H9 (cell line): ENCODE measurements around the gene NCBP3. TPM values are rescaled to one million over a fixed set of nuclear protein-coding genes. Genes with fewer than 3 reads are reported as not detected.

Experiments
- DNase-seq: peaks from one replicate; pipeline ENCODE4 v3.0.0-alpha.2; 2017
- H2AFZ ChIP-seq: one replicate; pipeline ENCODE4 v1.6.1; 2013; ENCODE audit warnings: mild to moderate bottlenecking, low read length, control low read depth, moderate library complexity
- H2AK5ac ChIP-seq: 2 replicates; pipeline ENCODE4 v1.6.1; 2013; ENCODE audit warnings: low read length, control low read depth, mixed read lengths; ENCODE audit not compliant: insufficient read length
- H2BK120ac ChIP-seq: one replicate; pipeline ENCODE4 v1.6.1; 2013; ENCODE audit warnings: low read depth, mild to moderate bottlenecking, low read length, control low read depth, inconsistent platforms; ENCODE audit not compliant: poor library complexity, severe bottlenecking
- H2BK12ac ChIP-seq: 2 replicates; pipeline ENCODE4 v1.6.1; 2013; ENCODE audit warnings: low read length, control low read depth, mixed read lengths, low read depth; ENCODE audit not compliant: insufficient read length
- H2BK15ac ChIP-seq: 2 replicates; pipeline ENCODE4 v1.6.1; 2013; ENCODE audit warnings: low read depth, low read length, control low read depth
- H2BK20ac ChIP-seq: one replicate; pipeline ENCODE4 v1.6.1; 2013; ENCODE audit warnings: low read depth, mild to moderate bottlenecking, low read length, control low read depth, inconsistent platforms; ENCODE audit not compliant: poor library complexity, severe bottlenecking
- H2BK5ac ChIP-seq: 2 replicates; pipeline ENCODE4 v1.6.1; 2013; ENCODE audit warnings: low read length, control low read depth, mixed read lengths; ENCODE audit not compliant: insufficient read length
- H3K14ac ChIP-seq: 2 replicates; pipeline ENCODE4 v1.6.1; 2013; ENCODE audit warnings: low read length, control low read depth; ENCODE audit not compliant: insufficient read depth
- H3K18ac ChIP-seq: 2 replicates; pipeline ENCODE4 v1.6.1; 2013; ENCODE audit warnings: low read depth, mild to moderate bottlenecking, mixed read lengths, low read length, control low read depth; ENCODE audit not compliant: insufficient read length
- H3K23ac ChIP-seq: 2 replicates; pipeline ENCODE4 v1.6.1; 2013; ENCODE audit warnings: low read length, control low read depth, mixed read lengths, low read depth; ENCODE audit not compliant: insufficient read length
- H3K23me2 ChIP-seq: 2 replicates; pipeline ENCODE4 v1.6.1; 2013; ENCODE audit warnings: low read depth, mild to moderate bottlenecking, mixed read lengths, low read length, control low read depth; ENCODE audit not compliant: insufficient read length, poor library complexity, severe bottlenecking
- H3K27ac ChIP-seq: 2 replicates; pipeline ENCODE4 v1.5.1; 2013; ENCODE audit warnings: low read length, control low read depth, mixed read lengths, low read depth; ENCODE audit not compliant: insufficient read length
- H3K27me3 ChIP-seq: 2 replicates; pipeline ENCODE4 v1.6.1; 2013; ENCODE audit warnings: low read length, control low read depth, inconsistent platforms; ENCODE audit not compliant: insufficient read depth
- H3K4ac ChIP-seq: 2 replicates; pipeline ENCODE4 v1.6.1; 2013; ENCODE audit warnings: low read depth, mild to moderate bottlenecking, control low read depth, inconsistent platforms, low read length, moderate library complexity
- H3K4me1 ChIP-seq: 2 replicates; pipeline ENCODE4 v1.6.1; 2013; ENCODE audit warnings: low read length, control low read depth, inconsistent platforms; ENCODE audit not compliant: insufficient read depth
- H3K4me2 ChIP-seq: 2 replicates; pipeline ENCODE4 v1.6.1; 2013; ENCODE audit warnings: low read length, control low read depth, mixed read lengths; ENCODE audit not compliant: insufficient read length, insufficient read depth
- H3K56ac ChIP-seq: 2 replicates; pipeline ENCODE4 v1.6.1; 2013; ENCODE audit warnings: low read depth, mild to moderate bottlenecking, mixed read lengths, low read length, control low read depth; ENCODE audit not compliant: insufficient read length
- H3K79me1 ChIP-seq: 2 replicates; pipeline ENCODE4 v1.6.1; 2013; ENCODE audit warnings: low read depth, mild to moderate bottlenecking, moderate library complexity, low read length, control low read depth, inconsistent platforms; ENCODE audit not compliant: insufficient read depth, poor library complexity, severe bottlenecking
- H3K79me2 ChIP-seq: 2 replicates; pipeline ENCODE4 v1.6.1; 2013; ENCODE audit warnings: low read length, control low read depth, inconsistent platforms; ENCODE audit not compliant: insufficient read depth
- H3K9ac ChIP-seq: 2 replicates; pipeline ENCODE4 v1.6.1; 2013; ENCODE audit warnings: low read length, control low read depth, mixed read lengths; ENCODE audit not compliant: insufficient read length; ENCODE audit errors: extremely low read depth
- H3K9me3 ChIP-seq: one replicate; pipeline ENCODE4 v1.6.1; 2013; ENCODE audit warnings: low read depth, low read length, inconsistent platforms; ENCODE audit not compliant: control insufficient read depth
- H3T11ph ChIP-seq: one replicate; pipeline ENCODE4 v1.6.1; 2013; ENCODE audit warnings: mild to moderate bottlenecking, low read length, control low read depth, inconsistent platforms
- H4K20me1 ChIP-seq: one replicate; pipeline ENCODE4 v1.6.1; 2013; ENCODE audit not compliant: control insufficient read depth, insufficient read length, insufficient read depth
- H4K5ac ChIP-seq: 2 replicates; pipeline ENCODE4 v1.6.1; 2013; ENCODE audit warnings: low read depth, mild to moderate bottlenecking, mixed read lengths, low read length, control low read depth; ENCODE audit not compliant: insufficient read length
- H4K8ac ChIP-seq: replicated peaks from 2 replicates; pipeline ENCODE4 v1.6.1; 2013; ENCODE audit warnings: low read length, control low read depth, mixed read lengths, low read depth; ENCODE audit not compliant: insufficient read length
- H4K91ac ChIP-seq: 2 replicates; pipeline ENCODE4 v1.6.1; 2013; ENCODE audit warnings: low read depth, mild to moderate bottlenecking, moderate library complexity, mixed read lengths, low read length, control low read depth; ENCODE audit not compliant: insufficient read length
- H3K27ac Mint-ChIP-seq, 3 experiments: 2 replicates in 2 of 3; 3 replicates in 1 of 3; pipeline ENCODE4 v1.8.0; 2020 to 2021; ENCODE audit warnings: mixed read lengths in 3 of 3, mild to moderate bottlenecking in 1 of 3, moderate library complexity in 1 of 3
- H3K27me3 Mint-ChIP-seq: 2 replicates; pipeline ENCODE4 v1.8.0; 2021; ENCODE audit warnings: low read depth, mild to moderate bottlenecking, moderate library complexity, mixed read lengths
- H3K36me3 Mint-ChIP-seq, 3 experiments: 2 replicates in 2 of 3; 3 replicates in 1 of 3; pipeline ENCODE4 v1.8.0; 2020 to 2021; ENCODE audit warnings: low read depth in 3 of 3, mixed read lengths in 3 of 3; ENCODE audit not compliant: insufficient read depth in 1 of 3
- H3K4me1 Mint-ChIP-seq, 2 experiments: 2 replicates each; pipeline ENCODE4 v1.8.0; 2020; ENCODE audit warnings: mixed read lengths in 2 of 2
- H3K4me3 Mint-ChIP-seq, 2 experiments: 2 replicates in 1 of 2; 3 replicates in 1 of 2; pipeline ENCODE4 v1.8.0; 2020 to 2021; ENCODE audit warnings: mild to moderate bottlenecking in 2 of 2, mixed read lengths in 2 of 2, moderate library complexity in 1 of 2
- H3K9me3 Mint-ChIP-seq, 2 experiments: 2 replicates in 1 of 2; 3 replicates in 1 of 2; pipeline ENCODE4 v1.8.0; 2020; ENCODE audit warnings: mild to moderate bottlenecking in 2 of 2, mixed read lengths in 2 of 2, moderate library complexity in 1 of 2
- WGBS: extraction: QIAGEN DNeasy Blood & Tissue Kit; methylation state at CpG from one replicate; pipeline ENCODE4 v1.1.7; 2013; ENCODE audit warnings: missing lambda C conversion rate, low lambda C conversion rate, mixed read lengths; ENCODE audit not compliant: insufficient read length; ENCODE audit errors: extremely low coverage; 5-methylcytosine and 5-hydroxymethylcytosine counted together
- total RNA-seq: library from RNA; stranded (reverse); gene quantifications from 2 replicates; pipeline ENCODE4 v1.2.1, GENCODE V29; 2021
- TF ChIP-seq, protein P1 (sequence below): fragments of 200-600 bp; sonication (generic); conservative IDR thresholded peaks from 3 replicates; pipeline ENCODE4 v1.8.0; 2021; ENCODE audit warnings: antibody characterized with exemption, mild to moderate bottlenecking

NCBP3 gene
- total RNA-seq, 1 experiment from 2014 or later, result 45.7 TPM

- Mint-ChIP-seq H3K36me3 (peaks cover 28 to 69% (median 64%) of the 10 kb centered on the region in 3 experiments; a peak in 6 of 7 replicates), H3K4me3 (no peak overlapping the region), H3K27me3 (no peaks in the 10 kb centered on the region; the same call in 1 of the 2 replicates), H3K4me1 (no peaks in the 10 kb centered on the region), H3K9me3 (no peaks in the 10 kb centered on the region; a peak in 1 of 5 replicates), H3K27ac (no peak overlapping the region; a peak in 1 of 7 replicates)
- no peak overlapping the region for H4K5ac ChIP-seq
- H3K79me1 ChIP-seq, result no peaks in the 10 kb centered on the region
- TF ChIP-seq, protein P1, sequence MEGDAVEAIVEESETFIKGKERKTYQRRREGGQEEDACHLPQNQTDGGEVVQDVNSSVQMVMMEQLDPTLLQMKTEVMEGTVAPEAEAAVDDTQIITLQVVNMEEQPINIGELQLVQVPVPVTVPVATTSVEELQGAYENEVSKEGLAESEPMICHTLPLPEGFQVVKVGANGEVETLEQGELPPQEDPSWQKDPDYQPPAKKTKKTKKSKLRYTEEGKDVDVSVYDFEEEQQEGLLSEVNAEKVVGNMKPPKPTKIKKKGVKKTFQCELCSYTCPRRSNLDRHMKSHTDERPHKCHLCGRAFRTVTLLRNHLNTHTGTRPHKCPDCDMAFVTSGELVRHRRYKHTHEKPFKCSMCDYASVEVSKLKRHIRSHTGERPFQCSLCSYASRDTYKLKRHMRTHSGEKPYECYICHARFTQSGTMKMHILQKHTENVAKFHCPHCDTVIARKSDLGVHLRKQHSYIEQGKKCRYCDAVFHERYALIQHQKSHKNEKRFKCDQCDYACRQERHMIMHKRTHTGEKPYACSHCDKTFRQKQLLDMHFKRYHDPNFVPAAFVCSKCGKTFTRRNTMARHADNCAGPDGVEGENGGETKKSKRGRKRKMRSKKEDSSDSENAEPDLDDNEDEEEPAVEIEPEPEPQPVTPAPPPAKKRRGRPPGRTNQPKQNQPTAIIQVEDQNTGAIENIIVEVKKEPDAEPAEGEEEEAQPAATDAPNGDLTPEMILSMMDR, result no peak
- H3K14ac ChIP-seq, result no peak overlapping the region
- H3K18ac ChIP-seq, result no peak overlapping the region
- H3K9me3 ChIP-seq, result no peaks in the 10 kb centered on the region
- H3T11ph ChIP-seq, result no peak overlapping the region
- no peak overlapping the region for H2BK12ac ChIP-seq
- no peaks in the 10 kb centered on the region for H3K27me3 ChIP-seq
- no peaks in the 10 kb centered on the region for H3K4me1 ChIP-seq
- no peak overlapping the region for H2BK20ac ChIP-seq
- no peak overlapping the region for H4K91ac ChIP-seq
- no peak for DNase-seq
- no peak overlapping the region for H3K9ac ChIP-seq
- H4K8ac ChIP-seq, result no peak overlapping the region
- no peak overlapping the region for H3K23ac ChIP-seq
- no peaks in the 10 kb centered on the region for H3K79me2 ChIP-seq
- no peak overlapping the region for H3K4ac ChIP-seq
- no peak overlapping the region for H3K4me2 ChIP-seq
- H2AFZ ChIP-seq, result no peak overlapping the region
- H2BK120ac ChIP-seq, result no peak overlapping the region
- no peak overlapping the region for H3K56ac ChIP-seq
- no peak overlapping the region for H2AK5ac ChIP-seq
- no peak overlapping the region for H2BK15ac ChIP-seq
- no peaks in the 10 kb centered on the region for H3K23me2 ChIP-seq
- no CpG with 5 or more reads among the region's 7 CpGs for WGBS
- no peak overlapping the region for H3K27ac ChIP-seq
- H2BK5ac ChIP-seq, result no peak overlapping the region
- H4K20me1 ChIP-seq, result no peaks in the 10 kb centered on the region
Measured at GRCh38 chr17:3828151-3828851, 17.7 kb downstream of the NCBP3 start.
